ENCODE data around the gene LAMP2. TPM values are rescaled to one million over a fixed set of nuclear protein-coding genes. Genes with fewer than 3 reads are reported as not detected.
A peak's percentile ranks its signal among the peaks of the same experiment; 100 is the strongest.

LAMP2 gene
- total and polyA plus RNA-seq, 2 of the 4 experiments (the other 2 are of a cell fraction): 78.1 to 129 TPM

GRCh38 chrX:120485315-120485637 is 16.2 kb upstream of the LAMP2 start:
- Histone ChIP-seq H3K4ac (ENCODE audit: low read depth, low read length) (no peak overlapping the region), H3K56ac (ENCODE audit: extremely low read depth, insufficient read depth, low read length) (no peak overlapping the region), H2AK9ac (replicated peaks; ENCODE audit: low read depth, low read length, poor library complexity) (no peak overlapping the region), H3K9me1 (ENCODE audit: insufficient read depth, low read length) (no peaks in the 10 kb centered on the region), H2BK5ac (ENCODE audit: low read depth, low read length, poor library complexity, severe bottlenecking) (no peak overlapping the region), H2AFZ (replicated peaks; ENCODE audit: low read length, poor library complexity) (peak overlapping the region; percentile 70), H3K4me1 (ENCODE audit: control insufficient read depth, insufficient read depth, low read length) (no peaks in the 10 kb centered on the region), H3K9me3 (ENCODE audit: control insufficient read depth, insufficient read depth, low read length) (no peaks in the 10 kb centered on the region), H2BK120ac (ENCODE audit: low read depth, low read length) (no peak overlapping the region), H2BK20ac (ENCODE audit: low read depth, low read length) (no peak overlapping the region), H3K27ac (ENCODE audit: insufficient read depth, low read length) (no peak overlapping the region), H4K91ac (ENCODE audit: insufficient read depth, low read depth, low read length) (no peak overlapping the region), H3K23ac (ENCODE audit: low read depth, low read length) (no peak overlapping the region), H4K5ac (ENCODE audit: low read depth, low read length) (no peak overlapping the region), H2BK15ac (ENCODE audit: low read depth, low read length) (no peak overlapping the region), H3K36me3 (ENCODE audit: control insufficient read depth, insufficient read depth, low read length) (no peaks in the 10 kb centered on the region), H3K18ac (ENCODE audit: low read depth, low read length) (no peak overlapping the region), H3K14ac (replicated peaks; ENCODE audit: low read depth, low read length) (no peak overlapping the region), H3K4me2 (ENCODE audit: low read depth, low read length) (no peak overlapping the region), H3K4me3 (ENCODE audit: insufficient read depth, low read depth, low read length) (no peak overlapping the region), H3K79me1 (ENCODE audit: low read depth in 1 of 2, low read length in 2 of 2) (no peaks in the 10 kb centered on the region), H3K9ac (ENCODE audit: low read depth, low read length) (no peak overlapping the region), H2AK5ac (ENCODE audit: low read depth, low read length) (no peak overlapping the region), H4K20me1 (ENCODE audit: insufficient read depth, low read length) (no peaks in the 10 kb centered on the region), H4K8ac (ENCODE audit: low read depth in 2 of 2, low read length in 2 of 2) (peak overlapping the region in 1 of 2 experiments; percentile 73; a peak in 2 of 4 replicates), H3K27me3 (ENCODE audit: control insufficient read depth, insufficient read depth, low read length) (no peaks in the 10 kb centered on the region)
- dilution Hi-C loops (cut with HindIII; ENCODE audit: low sequenced_read_pairs, unreplicated experiment): no loop called here
- intact Hi-C loops (cut with micrococcal nuclease): no loop called here
- DNase-seq (no peak), ATAC-seq (ENCODE audit: low read depth) (no peak)
- ChIA-PET POLR2A (ENCODE audit: unreplicated experiment) (no interaction called here), CTCF (no interaction called here)
- TF ChIP-seq RFX5 (IDR thresholded peaks at IDR 0.05; ENCODE audit: low read depth, low read length): no peak
- no peak for TF ChIP-seq MAFK (IDR thresholded peaks at IDR 0.05; ENCODE audit: low read depth, low read length)
- TF ChIP-seq CTCF (conservative IDR thresholded peaks at IDR 0.05; ENCODE audit: low read depth, low read length): no peak
- no peak for TF ChIP-seq POLR2A (IDR thresholded peaks at IDR 0.05; ENCODE audit: low read depth, low read length)
- TF ChIP-seq NFE2L2 (IDR thresholded peaks at IDR 0.05; ENCODE audit: low read depth, low read length): no peak
- no peak for TF ChIP-seq ELK1 (IDR thresholded peaks at IDR 0.05; ENCODE audit: borderline replicate concordance, low read depth, low read length)
- no peak for TF ChIP-seq CEBPB (IDR thresholded peaks at IDR 0.05; ENCODE audit: low read depth, low read length)
- TF ChIP-seq SMC3 (IDR thresholded peaks at IDR 0.05; ENCODE audit: low read depth, low read length): no peak
- TF ChIP-seq RCOR1 (IDR thresholded peaks at IDR 0.05; ENCODE audit: insufficient replicate concordance, low read length): no peak
- no peak for TF ChIP-seq MXI1 (IDR thresholded peaks at IDR 0.05; ENCODE audit: borderline replicate concordance, low read depth, low read length)
- TF ChIP-seq MAZ (IDR thresholded peaks at IDR 0.05; ENCODE audit: borderline replicate concordance, low read depth, low read length): no peak
- TF ChIP-seq BHLHE40 (IDR thresholded peaks at IDR 0.05; ENCODE audit: low read depth, low read length): no peak
- no peak for TF ChIP-seq FOS (IDR thresholded peaks at IDR 0.05; ENCODE audit: low read depth, low read length)
- TF ChIP-seq CHD1 (IDR thresholded peaks at IDR 0.05; ENCODE audit: low read depth, low read length): no peak
- no peak for TF ChIP-seq USF2 (IDR thresholded peaks at IDR 0.05; ENCODE audit: low read depth, low read length)
- no peak for TF ChIP-seq RAD21 (IDR thresholded peaks at IDR 0.05; ENCODE audit: low read length)
- in situ Hi-C loops (cut with MboI; ENCODE audit: low sequenced_read_pairs): no loop called here
- no TSS peak for BruUV-seq (replicated peaks)
- 88% methylated on average over 3 of the region's 3 CpGs; no CpG with 5 or more reads in 1 of the 2 experiments for WGBS, 2 experiments (ENCODE audit: extremely low coverage in 2 of 2, insufficient read length in 1 of 2)

Measured in IMR-90 (cell line).